ENCODE measurements around the gene QPRT.
A peak's percentile ranks its signal among the peaks of the same experiment; 100 is the strongest.
"Not testable (repeated sequence)": the region's sequence is repeated elsewhere in the genome, so short reads cannot be mapped to it uniquely, and the experiment has no call there.

QPRT gene

DNA sequence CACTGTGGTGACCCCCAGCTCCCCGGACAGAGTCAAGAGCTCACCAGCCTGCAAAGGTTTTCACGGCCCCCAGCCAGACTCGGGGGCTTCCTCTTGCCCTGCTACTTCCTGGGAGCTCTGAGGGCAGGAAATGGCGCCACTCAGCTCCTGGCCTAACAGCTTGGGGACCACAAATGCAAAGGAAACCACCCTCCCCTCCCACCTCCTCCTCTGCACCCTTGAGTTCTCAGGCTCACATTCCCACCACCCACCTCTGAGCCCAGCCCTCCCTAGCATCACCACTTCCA is 16.3 kb upstream of the QPRT start:
- peak; percentile 24 for DNase-seq (ENCODE audit: low spot score)

DNA sequence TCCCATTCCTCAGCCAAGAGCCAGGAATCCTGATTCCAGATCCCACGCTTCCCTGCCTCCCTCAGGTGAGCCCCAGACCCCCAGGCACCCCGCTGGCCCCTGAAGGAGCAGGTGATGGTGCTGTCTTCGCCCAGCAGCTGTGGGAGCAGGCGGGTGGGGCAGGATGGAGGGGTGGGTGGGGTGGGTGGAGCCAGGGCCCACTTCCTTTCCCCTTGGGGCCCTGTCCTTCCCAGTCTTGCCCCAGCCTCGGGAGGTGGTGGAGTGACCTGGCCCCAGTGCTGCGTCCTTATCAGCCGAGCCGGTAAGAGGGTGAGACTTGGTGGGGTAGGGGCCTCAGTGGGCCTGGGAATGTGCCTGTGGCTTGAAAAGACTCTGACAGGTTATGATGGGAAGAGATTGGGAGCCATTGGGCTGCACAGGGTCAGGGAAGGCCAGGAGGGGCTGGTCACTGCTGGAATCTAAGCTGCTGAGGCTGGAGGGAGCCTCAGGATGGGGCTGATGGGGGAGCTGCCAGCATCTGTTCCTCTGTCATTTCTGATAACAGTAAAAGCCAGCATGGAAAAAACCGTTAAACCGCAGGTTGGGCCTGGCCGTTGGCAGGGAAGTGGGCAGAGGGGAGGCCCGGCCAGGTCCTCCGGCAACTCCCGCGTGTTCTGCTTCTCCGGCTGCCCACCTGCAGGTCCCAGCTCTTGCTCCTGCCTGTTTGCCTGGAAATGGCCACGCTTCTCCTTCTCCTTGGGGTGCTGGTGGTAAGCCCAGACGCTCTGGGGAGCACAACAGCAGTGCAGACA is 15.8 kb upstream of the QPRT start, which contains the start of gene SPN:
TSS of gene SPN (plus strand) at position 232 of the 791 bp plus-strand sequence. CDS start at position 714, 482 bp downstream.
- DNase-seq (ENCODE audit: low spot score) = peak; percentile 34

DNA sequence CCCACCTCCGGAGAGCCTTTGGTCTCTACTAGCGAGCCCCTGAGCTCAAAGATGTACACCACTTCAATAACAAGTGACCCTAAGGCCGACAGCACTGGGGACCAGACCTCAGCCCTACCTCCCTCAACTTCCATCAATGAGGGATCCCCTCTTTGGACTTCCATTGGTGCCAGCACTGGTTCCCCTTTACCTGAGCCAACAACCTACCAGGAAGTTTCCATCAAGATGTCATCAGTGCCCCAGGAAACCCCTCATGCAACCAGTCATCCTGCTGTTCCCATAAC is 15.2 kb upstream of the QPRT start:
- no peak for DNase-seq (ENCODE audit: low spot score)

DNA sequence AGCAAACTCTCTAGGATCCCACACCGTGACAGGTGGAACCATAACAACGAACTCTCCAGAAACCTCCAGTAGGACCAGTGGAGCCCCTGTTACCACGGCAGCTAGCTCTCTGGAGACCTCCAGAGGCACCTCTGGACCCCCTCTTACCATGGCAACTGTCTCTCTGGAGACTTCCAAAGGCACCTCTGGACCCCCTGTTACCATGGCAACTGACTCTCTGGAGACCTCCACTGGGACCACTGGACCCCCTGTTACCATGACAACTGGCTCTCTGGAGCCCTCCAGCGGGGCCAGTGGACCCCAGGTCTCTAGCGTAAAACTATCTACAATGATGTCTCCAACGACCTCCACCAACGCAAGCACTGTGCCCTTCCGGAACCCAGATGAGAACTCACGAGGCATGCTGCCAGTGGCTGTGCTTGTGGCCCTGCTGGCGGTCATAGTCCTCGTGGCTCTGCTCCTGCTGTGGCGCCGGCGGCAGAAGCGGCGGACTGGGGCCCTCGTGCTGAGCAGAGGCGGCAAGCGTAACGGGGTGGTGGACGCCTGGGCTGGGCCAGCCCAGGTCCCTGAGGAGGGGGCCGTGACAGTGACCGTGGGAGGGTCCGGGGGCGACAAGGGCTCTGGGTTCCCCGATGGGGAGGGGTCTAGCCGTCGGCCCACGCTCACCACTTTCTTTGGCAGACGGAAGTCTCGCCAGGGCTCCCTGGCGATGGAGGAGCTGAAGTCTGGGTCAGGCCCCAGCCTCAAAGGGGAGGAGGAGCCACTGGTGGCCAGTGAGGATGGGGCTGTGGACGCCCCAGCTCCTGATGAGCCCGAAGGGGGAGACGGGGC is 14.7 kb upstream of the QPRT start:
- peak; percentile 51 for DNase-seq (ENCODE audit: low spot score)

DNA sequence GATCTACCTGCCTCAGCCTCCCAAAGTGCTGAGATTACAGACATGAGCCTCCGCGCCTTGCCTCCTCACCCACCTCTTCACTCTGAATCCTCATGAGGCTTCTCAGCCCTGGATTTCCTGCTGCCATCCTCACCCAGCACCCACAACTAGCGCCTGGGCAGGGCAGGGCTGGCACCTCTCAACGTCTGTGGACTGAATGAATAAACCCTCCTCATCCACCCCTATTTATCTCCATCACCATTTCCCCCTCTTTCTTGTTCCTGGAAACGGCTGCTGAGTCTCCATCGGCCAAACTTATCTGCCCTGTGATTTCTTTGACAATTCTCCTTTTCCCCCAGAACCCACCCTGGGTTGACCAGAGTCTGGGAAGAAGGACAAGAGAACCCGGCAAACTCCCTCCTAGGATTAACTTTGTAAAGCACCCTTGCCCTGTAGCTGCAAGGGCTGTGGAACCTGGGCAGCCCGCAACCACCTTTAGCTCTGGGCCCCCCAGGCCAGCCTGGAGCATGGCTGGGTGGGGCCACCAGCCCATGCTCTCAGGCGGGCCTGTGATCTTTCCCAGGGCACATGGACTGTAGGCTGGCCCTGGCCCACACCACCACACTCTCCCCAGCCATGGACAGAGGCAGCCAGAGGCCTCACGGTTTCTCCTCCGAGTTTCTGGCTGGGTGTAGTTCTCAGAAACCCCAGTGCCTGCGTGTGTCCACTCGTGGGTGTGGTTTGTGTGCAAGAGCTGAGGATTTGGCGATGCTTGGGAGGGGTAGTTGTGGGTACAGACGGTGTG is 13.5 kb upstream of the QPRT start:
- DNase-seq (ENCODE audit: low spot score) = no peak

DNA sequence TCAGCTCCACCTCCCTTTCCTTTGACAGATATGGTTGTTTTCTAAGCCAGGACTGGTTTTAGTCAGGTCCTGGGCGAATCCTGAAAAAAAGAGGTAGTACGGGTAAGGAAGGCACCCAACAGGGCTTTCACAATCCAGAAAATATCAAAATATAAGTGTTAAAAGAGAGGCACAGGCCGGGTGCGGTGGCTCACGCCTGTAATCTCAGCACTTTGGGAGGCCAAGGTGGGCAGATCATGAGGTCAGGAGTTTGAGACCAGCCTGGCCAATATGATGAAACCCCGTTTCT is 11.7 kb upstream of the QPRT start:
- DNase-seq (ENCODE audit: low spot score) = not testable (repeated sequence)

DNA sequence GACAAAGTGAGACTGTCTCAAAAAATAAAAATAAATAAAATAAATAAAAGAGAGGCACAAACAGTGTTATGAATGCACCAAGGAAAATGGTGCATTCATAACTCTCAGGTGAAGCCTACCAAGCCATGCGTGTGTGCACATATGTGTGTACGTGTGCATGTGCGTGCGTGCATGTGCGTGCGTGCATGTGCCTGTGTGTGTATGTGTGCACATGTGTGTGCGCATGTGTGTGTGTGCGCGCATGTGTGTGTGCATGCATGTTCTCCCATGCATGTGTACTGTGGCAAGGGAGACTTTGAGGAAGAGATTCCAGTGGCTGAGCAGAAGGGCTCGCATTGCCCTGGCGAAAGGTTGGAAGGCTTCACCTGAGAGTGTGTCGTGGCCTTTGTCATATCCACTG is 11.2 kb upstream of the QPRT start:
- no peak for DNase-seq (ENCODE audit: low spot score)

DNA sequence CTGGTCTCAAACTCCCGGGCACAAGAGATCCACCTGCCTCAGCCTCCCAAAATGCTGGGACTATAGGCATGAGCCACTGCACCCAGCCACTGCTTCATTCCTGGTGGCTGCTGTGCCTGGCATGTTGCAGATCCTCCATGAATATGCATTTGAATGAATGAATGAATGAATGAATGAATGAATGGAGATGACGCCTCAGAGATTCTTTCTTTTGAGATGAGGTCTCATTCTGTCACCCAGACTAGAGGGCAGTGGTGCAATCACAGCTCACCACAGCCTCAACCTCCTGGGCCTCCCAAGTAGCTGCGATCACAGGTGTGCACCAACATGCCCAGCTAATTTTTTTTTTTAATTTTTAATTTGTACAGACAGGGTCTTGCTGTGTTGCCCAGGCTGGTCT is 10.7 kb upstream of the QPRT start:
- no peak for DNase-seq (ENCODE audit: low spot score)

DNA sequence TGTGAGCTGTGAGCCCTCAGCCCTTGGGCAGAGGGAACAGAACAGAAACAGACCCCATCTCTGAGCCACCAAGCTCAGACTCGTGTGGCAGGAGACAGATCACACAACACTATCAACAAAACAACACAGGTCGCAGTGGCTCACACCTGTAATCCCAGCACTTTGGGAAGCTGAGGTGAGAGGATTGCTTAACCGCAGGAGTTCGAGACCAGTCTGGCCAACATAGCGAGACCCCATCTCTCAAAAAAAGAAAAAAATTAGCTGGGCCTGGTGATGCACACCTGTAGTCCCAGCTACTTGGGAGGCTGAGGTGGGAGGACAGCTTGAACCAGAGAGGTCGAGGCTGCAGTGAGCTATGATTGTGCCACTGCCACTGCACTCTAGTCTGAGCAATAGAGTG is 5.5 kb upstream of the QPRT start:
- DNase-seq (ENCODE audit: low spot score) = no peak

DNA sequence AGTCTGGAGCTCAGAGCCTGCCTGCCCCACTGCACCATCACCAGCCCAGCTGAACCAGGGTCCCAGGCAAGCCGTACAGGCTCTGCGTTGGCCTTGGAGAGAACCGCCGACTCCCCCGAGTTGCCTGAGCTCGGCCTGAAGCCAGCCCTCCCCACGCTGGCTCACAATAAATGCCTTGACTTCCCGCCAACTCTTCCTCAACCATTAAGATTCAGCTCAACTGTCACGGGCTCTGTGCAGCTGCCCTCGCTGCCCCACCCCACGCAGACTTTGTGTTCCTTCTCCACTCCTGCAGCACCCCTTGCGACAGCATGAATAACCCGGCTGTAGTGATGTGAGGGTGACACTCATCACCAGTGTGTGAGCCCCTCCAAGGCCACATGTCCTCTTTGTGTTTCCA is 4.8 kb upstream of the QPRT start:
- no peak for DNase-seq (ENCODE audit: low spot score)

DNA sequence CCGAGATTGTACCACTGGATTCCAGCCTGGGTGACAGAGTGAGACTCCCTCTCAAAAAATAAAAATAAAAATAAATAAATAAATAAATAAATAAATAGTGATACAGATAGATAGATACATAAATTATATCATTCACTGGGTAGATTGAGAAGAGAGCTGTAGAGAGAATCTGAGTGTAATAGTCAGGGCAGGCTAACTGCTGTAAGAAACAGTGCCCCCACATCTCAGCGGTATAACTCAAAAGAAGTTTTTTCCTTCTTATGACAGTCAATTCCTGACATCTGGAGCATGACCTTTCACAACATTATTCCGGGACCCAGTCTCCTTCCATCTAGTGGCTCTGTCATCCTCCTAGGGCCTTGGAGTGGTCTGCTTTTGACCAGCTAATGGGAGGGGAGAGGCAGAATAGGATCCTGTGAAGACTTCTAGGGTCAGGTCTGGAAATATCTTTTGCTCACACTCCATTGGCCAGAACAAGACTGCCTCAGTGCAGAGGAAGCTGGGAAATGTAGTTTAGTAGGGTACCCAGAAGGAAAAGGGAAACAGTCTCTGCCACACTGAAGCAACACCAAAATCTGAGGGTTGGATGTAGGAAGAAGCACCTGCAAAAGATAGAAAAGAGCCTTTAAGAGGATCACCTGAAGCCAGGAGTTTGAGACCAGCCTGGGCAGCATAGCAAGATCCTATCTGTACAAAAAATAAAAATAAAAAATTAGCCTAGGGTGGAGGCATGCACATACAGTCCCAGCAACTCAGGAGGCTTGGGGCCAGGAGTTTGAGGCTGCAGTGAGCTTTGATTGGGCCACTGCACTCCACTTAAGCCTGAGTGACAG is 3.0 kb upstream of the QPRT start:
- DNase-seq (ENCODE audit: low spot score) = peak; percentile 67

DNA sequence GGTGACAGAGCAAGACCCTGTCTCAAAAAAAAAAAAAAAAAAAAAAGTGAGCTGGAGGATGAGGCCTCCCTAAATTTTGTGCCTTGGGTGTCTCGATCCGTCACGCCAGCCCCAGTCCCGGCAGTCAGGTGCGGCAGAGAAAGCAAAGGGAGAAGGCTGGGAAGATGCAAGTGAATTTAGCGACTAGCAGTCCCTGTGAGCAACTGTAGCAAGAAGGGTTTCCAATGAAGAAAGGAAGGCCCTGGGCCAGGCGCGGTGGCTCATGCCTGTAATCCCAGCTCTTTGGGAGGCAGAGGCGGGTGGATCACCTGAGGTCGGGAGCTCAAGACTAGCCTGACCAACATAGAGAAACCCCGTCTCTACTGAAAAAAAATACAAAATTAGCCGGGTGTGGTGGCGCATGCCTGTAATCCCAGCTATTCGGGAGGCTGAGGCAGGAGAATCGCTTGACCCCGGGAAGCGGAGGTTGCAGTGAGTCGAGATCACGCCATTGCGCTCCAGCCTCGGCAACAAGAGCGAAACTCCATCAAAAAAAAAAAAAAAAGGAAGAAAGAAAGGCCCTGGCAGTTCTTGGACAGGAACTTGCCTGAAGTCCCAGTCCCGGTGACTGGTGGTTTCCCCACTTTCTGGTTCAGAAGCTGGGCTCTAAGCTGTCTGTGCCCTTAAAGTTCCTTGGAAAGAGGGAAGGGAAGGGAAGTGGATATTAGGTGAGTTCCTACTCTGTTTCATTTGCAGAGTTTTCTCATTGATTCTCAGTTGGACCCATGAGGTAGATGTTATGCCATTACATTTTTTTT is 1.8 kb upstream of the QPRT start:
- no peak for DNase-seq (ENCODE audit: low spot score)

DNA sequence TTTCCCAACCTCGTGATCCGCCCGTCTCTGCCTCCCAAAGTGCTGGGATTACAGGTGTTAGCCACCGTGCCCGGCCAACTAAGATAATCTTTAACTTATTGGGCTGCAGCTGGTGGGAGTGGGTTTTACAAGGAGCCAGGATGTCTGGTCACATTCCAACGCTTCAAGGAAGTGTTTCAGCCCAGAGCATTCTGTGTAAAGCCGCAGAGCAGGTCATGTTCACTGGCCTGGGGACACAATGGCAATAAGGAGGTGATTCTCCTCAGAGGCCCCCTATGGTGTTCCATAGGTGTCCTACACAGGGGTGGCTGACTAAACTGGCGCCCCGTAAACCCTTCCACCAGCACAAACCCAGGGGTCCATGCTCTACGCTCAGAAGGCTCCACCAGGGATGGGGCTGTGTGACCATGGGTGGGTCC is 1.2 kb downstream of the QPRT start:
- DNase-seq (ENCODE audit: low spot score) = no peak

DNA sequence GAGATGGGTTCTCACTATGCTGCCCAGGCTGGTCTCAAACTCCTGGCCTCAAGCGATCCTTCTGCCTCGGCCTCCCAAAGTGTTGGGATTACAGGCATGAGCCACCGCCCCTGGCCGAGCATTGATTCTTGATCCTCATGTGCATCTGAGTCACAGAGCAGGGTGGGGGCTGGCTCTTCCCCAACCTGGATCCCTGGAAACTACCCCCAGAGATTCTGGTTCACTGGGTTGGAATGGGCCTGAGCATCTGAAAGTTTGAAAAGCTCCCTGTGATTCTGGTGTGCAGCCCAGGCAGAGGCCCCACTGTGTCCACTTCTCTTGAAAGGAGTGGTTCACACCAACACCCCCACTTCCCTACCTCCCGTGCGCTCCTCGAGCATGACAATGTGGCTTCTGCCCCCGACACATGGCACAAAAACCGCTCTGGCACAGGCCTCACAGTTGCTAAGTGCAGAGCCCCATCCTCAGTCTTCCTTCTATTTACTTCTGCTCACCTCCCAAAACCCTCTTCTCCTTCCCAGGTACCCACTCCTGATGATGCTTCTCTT is 4.6 kb downstream of the QPRT start:
- DNase-seq (ENCODE audit: low spot score) = no peak

DNA sequence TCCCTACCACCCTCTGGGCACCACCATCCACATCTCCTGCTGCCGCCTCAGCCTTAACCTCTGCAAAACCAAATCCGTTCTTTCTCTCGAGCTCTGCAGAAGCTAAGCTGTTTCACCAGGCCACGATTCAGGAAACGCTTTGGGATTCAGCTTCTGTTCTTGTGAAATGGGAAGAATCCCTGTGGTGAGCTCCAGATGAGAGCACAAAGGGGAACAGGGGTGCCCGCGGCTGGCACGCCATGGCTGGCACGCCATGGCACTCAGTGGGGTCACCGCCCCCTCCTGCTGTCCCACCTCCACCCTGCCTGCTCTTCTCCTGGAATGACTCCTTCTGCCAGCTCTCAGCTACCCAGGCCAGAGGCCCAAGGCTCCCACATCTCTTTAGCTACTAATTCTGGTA is 5.7 kb downstream of the QPRT start:
- no peak for DNase-seq (ENCODE audit: low spot score)

DNA sequence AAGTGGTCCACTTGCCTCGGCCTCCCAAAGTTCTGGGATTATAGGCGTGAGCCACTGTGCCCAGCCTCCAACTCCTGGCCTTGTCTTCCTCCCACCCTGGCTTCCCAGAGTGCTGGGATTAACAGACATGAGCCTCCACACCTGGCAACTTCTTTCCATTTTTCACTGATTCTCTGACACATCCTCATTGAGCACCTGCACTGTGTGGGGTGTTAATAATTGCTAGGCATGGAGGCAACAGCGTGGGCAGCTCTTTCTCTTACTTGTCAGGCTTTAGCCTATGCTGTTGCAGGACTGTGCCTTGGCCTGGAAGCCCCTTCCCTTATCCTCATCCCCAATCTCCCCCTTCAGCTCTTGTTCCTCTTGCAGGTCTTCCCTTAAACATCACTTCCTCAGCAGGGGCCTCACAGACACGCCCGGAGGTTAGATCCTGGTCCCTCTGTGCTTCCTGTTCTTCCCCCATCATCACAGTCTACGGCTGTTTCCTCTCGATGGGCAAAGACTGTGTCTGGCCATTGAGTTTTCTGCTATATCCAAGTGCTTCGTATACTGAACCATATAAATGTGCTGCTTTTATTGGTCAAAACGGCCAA is 7.9 kb downstream of the QPRT start:
- DNase-seq (ENCODE audit: low spot score) = no peak

DNA sequence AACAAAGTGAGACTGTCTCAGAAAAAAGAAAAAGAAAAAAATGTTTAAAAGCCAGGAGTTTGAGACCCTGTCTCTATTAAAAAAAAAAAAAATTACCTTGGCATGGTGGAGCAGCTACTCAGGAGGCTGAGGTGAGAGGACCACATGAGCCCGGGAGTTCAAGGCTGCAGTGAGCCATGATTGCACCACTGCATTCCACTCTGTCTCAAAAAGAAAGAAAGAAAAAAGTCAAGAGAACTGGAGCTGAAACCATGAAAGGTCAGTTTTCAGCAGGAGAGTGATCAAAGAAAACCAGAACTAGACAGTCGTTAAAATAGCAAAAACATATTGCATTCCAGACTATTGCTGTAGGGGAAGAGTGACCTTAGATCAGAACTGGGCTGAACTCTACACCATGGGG is 8.8 kb downstream of the QPRT start:
- DNase-seq (ENCODE audit: low spot score) = no peak

DNA sequence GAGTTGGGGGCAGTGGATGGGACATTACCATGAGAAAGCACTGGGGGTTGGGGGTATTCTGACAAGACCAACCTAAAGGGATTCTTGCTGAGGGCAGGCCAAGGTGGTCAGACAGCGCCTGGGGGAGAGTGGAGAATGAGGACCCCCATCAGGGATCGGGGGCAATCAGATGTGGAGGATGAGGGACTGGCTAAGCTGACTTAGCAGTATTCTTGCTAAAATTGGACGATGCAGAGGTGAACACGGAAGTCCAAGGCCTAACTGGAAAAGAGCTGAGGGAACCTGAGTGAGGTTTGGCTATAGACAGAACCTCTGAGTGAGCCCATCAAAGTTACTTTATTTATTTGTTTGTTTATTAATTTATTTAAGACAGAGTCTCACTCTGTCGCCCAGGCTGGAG is 9.2 kb downstream of the QPRT start:
- no peak for DNase-seq (ENCODE audit: low spot score)

DNA sequence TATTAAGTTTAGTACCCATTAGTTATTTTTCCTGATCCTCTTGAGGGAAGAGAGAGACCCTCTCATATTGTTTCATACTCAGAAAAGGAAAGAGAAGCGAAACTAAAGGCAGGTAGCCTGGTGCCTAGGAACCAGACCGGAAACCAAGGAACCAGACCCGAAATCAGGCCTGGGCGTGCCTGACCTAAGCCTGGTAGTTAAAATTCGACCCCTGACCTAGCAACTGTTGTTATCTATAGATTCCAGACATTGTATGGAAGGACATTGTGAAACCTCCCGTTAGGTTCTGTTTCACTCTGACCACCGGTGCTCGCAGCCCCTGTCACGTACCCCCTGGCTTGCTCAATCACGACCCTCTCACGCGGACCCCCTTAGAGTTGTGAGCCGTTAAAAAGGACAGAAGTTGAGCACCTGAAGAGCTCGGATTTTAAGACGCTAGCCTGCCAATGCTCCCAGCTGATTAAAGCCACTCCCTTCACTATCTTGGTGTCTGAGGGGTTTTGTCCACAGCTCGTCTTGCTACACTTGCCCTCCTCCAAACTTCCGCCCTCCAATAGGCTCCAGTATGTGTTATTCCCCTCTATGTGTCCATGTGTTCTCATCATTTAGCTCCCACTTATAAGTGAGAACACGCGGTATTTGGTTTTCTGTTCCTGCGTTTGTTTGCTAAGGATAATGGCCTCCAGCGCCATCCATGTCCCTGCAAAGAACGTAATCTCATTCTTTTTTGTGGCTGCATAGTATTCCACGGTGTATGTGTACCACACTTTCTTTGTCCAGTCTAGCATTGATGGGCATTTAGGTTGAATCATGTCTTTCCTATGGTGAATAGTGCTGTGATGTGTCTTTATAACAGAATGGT is 10.7 kb downstream of the QPRT start:
- not testable (repeated sequence) for DNase-seq (ENCODE audit: low spot score)

DNA sequence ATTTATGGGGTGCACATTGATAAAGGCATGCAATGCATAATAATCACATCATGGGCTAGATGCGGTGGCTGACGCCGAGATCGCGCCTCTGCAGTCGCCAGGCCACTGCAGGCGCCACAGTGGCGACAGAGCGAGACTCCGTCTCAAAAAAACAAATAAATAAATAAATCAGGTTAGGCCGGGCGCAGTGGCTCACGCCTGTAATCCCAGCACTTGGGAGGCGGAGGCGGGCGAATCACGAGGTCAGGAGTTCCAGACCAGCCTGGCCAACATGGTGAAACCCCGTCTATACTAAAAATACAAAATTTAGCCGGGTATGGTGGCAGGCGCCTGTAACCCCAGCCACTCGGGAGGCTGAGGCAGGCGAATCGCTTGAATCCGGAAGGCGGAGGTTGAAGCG is 13.6 kb downstream of the QPRT start:
- not testable (repeated sequence) for DNase-seq (ENCODE audit: low spot score)

Data from germinal center (tissue), 1 donor.